PFSK-1 (cell line): ENCODE measurements around the gene SCGB1A1.

ENCODE experiments used
- FOXP2 ChIP-seq: optimal IDR thresholded peaks from 2 replicates; pipeline ENCODE3; 2011; ENCODE audit warnings: borderline replicate concordance, control low read depth, inconsistent platforms; ENCODE audit not compliant: insufficient read depth; ENCODE audit errors: extremely low read length, extremely low read depth
- POLR2AphosphoS5 ChIP-seq: IDR thresholded peaks from 2 replicates; pipeline ENCODE4 v1.6.1; 2012; ENCODE audit warnings: low read depth, mild to moderate bottlenecking, control low read depth, low read length, moderate library complexity
- SIN3A ChIP-seq: IDR thresholded peaks from 2 replicates; pipeline ENCODE4 v1.6.1; 2012; ENCODE audit warnings: mild to moderate bottlenecking, low read length, moderate library complexity, borderline replicate concordance; ENCODE audit not compliant: insufficient read depth
- TAF1 ChIP-seq: IDR thresholded peaks from 2 replicates; pipeline ENCODE4 v1.6.1; 2012; ENCODE audit warnings: low read length, control low read depth, borderline replicate concordance; ENCODE audit not compliant: insufficient read depth
- TF ChIP-seq, protein P1 (sequence below), 2 experiments: IDR thresholded peaks; 2 replicates each; pipeline versions ENCODE4 v1.6.1 to v1.8.0; 2011 to 2012; ENCODE audit warnings: low read depth in 2 of 2, low read length in 2 of 2, control low read depth in 1 of 2, inconsistent platforms in 1 of 2, mild to moderate bottlenecking in 1 of 2, moderate library complexity in 1 of 2; ENCODE audit not compliant: insufficient read depth in 1 of 2

DNA sequence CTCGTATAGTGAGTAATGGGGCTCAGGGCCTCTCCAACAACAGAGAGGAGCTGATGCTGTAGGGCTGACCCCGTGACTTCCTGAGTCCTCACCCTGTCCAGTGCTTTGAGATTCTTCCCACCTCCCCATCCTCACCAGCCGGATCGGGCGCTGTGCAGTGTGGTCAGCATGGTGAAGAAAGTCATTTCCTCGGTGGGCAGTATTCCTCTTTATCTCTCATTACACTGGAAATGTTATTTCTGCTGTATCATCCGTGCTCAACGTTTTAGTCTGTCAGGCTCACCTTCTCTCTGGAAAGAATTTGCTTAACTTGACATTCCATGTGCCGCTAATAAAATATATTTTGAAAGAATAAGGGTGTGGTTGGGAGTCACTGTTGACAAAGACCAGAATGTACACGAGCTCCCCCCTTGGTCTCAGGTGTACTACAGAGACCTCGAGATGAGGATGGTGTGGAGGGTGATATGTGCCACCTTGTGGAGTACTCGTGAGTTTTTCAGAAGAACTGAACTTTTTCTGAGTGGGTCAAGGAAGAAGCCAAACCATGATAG lies 25.7 kb upstream of the SCGB1A1 start:
- TF ChIP-seq TAF1 (no peak), POLR2AphosphoS5 (no peak), SIN3A (no peak), FOXP2 (no peak)
- TF ChIP-seq, protein P1, sequence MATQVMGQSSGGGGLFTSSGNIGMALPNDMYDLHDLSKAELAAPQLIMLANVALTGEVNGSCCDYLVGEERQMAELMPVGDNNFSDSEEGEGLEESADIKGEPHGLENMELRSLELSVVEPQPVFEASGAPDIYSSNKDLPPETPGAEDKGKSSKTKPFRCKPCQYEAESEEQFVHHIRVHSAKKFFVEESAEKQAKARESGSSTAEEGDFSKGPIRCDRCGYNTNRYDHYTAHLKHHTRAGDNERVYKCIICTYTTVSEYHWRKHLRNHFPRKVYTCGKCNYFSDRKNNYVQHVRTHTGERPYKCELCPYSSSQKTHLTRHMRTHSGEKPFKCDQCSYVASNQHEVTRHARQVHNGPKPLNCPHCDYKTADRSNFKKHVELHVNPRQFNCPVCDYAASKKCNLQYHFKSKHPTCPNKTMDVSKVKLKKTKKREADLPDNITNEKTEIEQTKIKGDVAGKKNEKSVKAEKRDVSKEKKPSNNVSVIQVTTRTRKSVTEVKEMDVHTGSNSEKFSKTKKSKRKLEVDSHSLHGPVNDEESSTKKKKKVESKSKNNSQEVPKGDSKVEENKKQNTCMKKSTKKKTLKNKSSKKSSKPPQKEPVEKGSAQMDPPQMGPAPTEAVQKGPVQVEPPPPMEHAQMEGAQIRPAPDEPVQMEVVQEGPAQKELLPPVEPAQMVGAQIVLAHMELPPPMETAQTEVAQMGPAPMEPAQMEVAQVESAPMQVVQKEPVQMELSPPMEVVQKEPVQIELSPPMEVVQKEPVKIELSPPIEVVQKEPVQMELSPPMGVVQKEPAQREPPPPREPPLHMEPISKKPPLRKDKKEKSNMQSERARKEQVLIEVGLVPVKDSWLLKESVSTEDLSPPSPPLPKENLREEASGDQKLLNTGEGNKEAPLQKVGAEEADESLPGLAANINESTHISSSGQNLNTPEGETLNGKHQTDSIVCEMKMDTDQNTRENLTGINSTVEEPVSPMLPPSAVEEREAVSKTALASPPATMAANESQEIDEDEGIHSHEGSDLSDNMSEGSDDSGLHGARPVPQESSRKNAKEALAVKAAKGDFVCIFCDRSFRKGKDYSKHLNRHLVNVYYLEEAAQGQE (IDR thresholded peaks at IDR 0.05; ENCODE audit: insufficient read depth in 1 of 2, low read depth in 2 of 2, low read length in 2 of 2): no peak
